ENCODE measurements around the gene UQCC3. TPM values are rescaled to one million over a fixed set of nuclear protein-coding genes. Genes with fewer than 3 reads are reported as not detected.
"Not testable (repeated sequence)": the region's sequence is repeated elsewhere in the genome, so short reads cannot be mapped to it uniquely, and the experiment has no call there.

The UQCC3 gene
- total RNA-seq, 1 donor from 2014 or later, result 4.1 TPM

- DNase-seq (ENCODE audit: low read depth), result peak; percentile 48
Measured at GRCh38 chr11:62665599-62666258, 5.7 kb upstream of the UQCC3 start.

GRCh38 chr11:62666259-62666926 lies 5.1 kb upstream of the UQCC3 start:
- no peak for DNase-seq (ENCODE audit: low read depth)

- no peak for DNase-seq (ENCODE audit: low read depth)
Measured at GRCh38 chr11:62667460-62667859, 4.0 kb upstream of the UQCC3 start.

GRCh38 chr11:62669420-62670161 lies 1.9 kb upstream of the UQCC3 start:
- no peak for DNase-seq (ENCODE audit: low read depth)

- peak; percentile 33 for DNase-seq (ENCODE audit: low read depth)
Measured at GRCh38 chr11:62671236-62671607, 251 bp upstream of the UQCC3 start.

- no peak for DNase-seq (ENCODE audit: low read depth)
Measured at GRCh38 chr11:62673196-62673525, 1.7 kb downstream of the UQCC3 start.

GRCh38 chr11:62675415-62675814 lies 3.9 kb downstream of the UQCC3 start:
- DNase-seq (ENCODE audit: low read depth), result not testable (repeated sequence)

GRCh38 chr11:62676698-62677097 lies 5.2 kb downstream of the UQCC3 start:
- no peak for DNase-seq (ENCODE audit: low read depth)

- DNase-seq (ENCODE audit: low read depth), result no peak
Measured at GRCh38 chr11:62677156-62677555, 5.7 kb downstream of the UQCC3 start.

- DNase-seq (ENCODE audit: low read depth), result no peak
Measured at GRCh38 chr11:62677714-62678113, 6.2 kb downstream of the UQCC3 start.

GRCh38 chr11:62678433-62678769 lies 6.9 kb downstream of the UQCC3 start:
- DNase-seq (ENCODE audit: low read depth), result no peak

- DNase-seq (ENCODE audit: low read depth), result peak; percentile 75
Measured at GRCh38 chr11:62678770-62679696, 7.6 kb downstream of the UQCC3 start, which contains the start of gene UBXN1. Gene UBXN1, minus strand, starts transcription at chr11:62679073. Its CDS starts 150 bp downstream, at chr11:62678923.

GRCh38 chr11:62680825-62681240 lies 9.4 kb downstream of the UQCC3 start:
- DNase-seq (ENCODE audit: low read depth), result peak; percentile 82

GRCh38 chr11:62682518-62682917 lies 11.0 kb downstream of the UQCC3 start:
- DNase-seq (ENCODE audit: low read depth), result no peak

GRCh38 chr11:62687508-62688396 lies 16.3 kb downstream of the UQCC3 start:
- DNase-seq (ENCODE audit: low read depth), result no peak

GRCh38 chr11:62688491-62688890 lies 17.0 kb downstream of the UQCC3 start:
- peak; percentile 34 for DNase-seq (ENCODE audit: low read depth)

- no peak for DNase-seq (ENCODE audit: low read depth)
Measured at GRCh38 chr11:62689421-62690183, 18.1 kb downstream of the UQCC3 start, which contains the start of gene LRRN4CL. Gene LRRN4CL, minus strand, starts transcription at chr11:62689530. Its CDS starts 1,022 bp downstream, at chr11:62688508.

GRCh38 chr11:62693624-62694023 lies 22.2 kb downstream of the UQCC3 start:
- DNase-seq (ENCODE audit: low read depth), result not testable (repeated sequence)

- DNase-seq (ENCODE audit: low read depth), result peak; percentile 63
Measured at GRCh38 chr11:62694455-62695167, 23.1 kb downstream of the UQCC3 start.
